Measurements from ENCODE around the gene GARNL3. TPM values are rescaled to one million over a fixed set of nuclear protein-coding genes. Genes with fewer than 3 reads are reported as not detected.

The GARNL3 gene
- total and polyA plus RNA-seq, 2 donors (not counting 3 experiments of a cell fraction or from before 2014, with no cell fraction given): 1.4 to 8.3 TPM

DNA sequence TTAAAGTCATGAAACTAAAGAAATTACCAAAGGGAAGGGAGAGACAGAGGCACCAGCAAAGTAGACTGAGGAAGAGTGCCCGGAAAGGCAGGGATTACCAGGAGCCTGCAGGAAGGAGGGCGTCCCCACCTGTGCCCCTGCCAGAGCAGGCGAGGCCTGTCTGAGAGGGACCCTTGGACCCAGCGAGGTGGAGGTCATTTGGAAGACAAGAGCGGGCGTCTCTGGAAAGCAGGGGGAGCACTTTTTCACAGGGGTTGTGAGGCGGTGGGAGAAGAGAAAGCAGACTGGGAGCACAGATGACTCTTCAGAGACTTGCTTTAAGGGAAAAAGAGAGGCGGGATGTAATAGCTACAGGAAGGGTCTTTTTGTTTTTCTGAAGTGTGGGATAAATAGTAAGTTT, 104.9 kb downstream of the GARNL3 start:
- H3K9me3 ChIP-seq (replicated peaks; ENCODE audit: control insufficient read depth, insufficient read depth, low read length): no peaks in the 10 kb centered on the region
- dilution Hi-C loops (cut with MboI; ENCODE audit: extremely low pct_ligation_motif_present, low sequenced_read_pairs): no loop called here
- DNase-seq (ENCODE audit: low read depth, low spot score): no peak
- no peak for FAIRE-seq
- TF ChIP-seq POLR2AphosphoS5 (IDR thresholded peaks at IDR 0.05; ENCODE audit: insufficient read depth, low read depth, low read length) (no peak), GATA2 (IDR thresholded peaks at IDR 0.05; ENCODE audit: insufficient read depth, insufficient read length, low read depth, low read length) (no peak), POLR2A (IDR thresholded peaks at IDR 0.05; ENCODE audit: low read depth, low read length) (no peak), FOS (IDR thresholded peaks at IDR 0.05; ENCODE audit: borderline replicate concordance, insufficient read depth, low read length) (no peak), CTCF (IDR thresholded peaks at IDR 0.05; ENCODE audit: extremely low read depth in 1 of 2, insufficient read depth in 1 of 2, low read depth in 1 of 2, low read length in 2 of 2) (no peak), JUN (IDR thresholded peaks at IDR 0.05; ENCODE audit: borderline replicate concordance, insufficient read depth, insufficient read length, low read depth) (no peak), MYC (IDR thresholded peaks at IDR 0.05; ENCODE audit: low read depth, low read length) (no peak), EZH2 (IDR thresholded peaks at IDR 0.05; ENCODE audit: borderline replicate concordance, low read depth, low read length, severe bottlenecking) (no peak)
- TF ChIP-seq, protein P1, sequence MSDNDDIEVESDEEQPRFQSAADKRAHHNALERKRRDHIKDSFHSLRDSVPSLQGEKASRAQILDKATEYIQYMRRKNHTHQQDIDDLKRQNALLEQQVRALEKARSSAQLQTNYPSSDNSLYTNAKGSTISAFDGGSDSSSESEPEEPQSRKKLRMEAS (IDR thresholded peaks at IDR 0.05; ENCODE audit: insufficient read depth, insufficient read length): no peak
- H3K27ac ChIP-seq (ENCODE audit: insufficient read depth, low read depth, low read length): no peak overlapping the region
- no peak overlapping the region for H3K4me2 ChIP-seq (ENCODE audit: insufficient read depth, low read length)
- intact Hi-C loops (cut with micrococcal nuclease): no loop called here
- POLR2A ChIA-PET: no interaction called here
- CTCF ChIA-PET: interaction anchor here (1.2 to 2.3 kb wide), 3 partner anchors 9 to 27 kb away, joined by 3 to 7 read pairs (median 4); partner anchors contain the start of gene SLC2A8
- no peaks in the 10 kb centered on the region for H4K20me1 ChIP-seq (replicated peaks; ENCODE audit: control insufficient read depth, extremely low read depth, insufficient read depth, low read length)
- H3K27me3 ChIP-seq (ENCODE audit: control insufficient read depth in 2 of 2, insufficient read depth in 2 of 2, low read length in 2 of 2): no peaks in the 10 kb centered on the region
- no TSS peak for BruUV-seq (replicated peaks)
- H3K9me1 ChIP-seq (replicated peaks; ENCODE audit: control insufficient read depth, extremely low read depth, insufficient read depth, low read length): no peaks in the 10 kb centered on the region
- H3K4me1 ChIP-seq (ENCODE audit: control insufficient read depth, extremely low read depth, insufficient read depth, low read length): no peaks in the 10 kb centered on the region
- H3K9ac ChIP-seq (replicated peaks; ENCODE audit: extremely low read depth, insufficient read depth, low read length): no peak overlapping the region
- H3K79me2 ChIP-seq (ENCODE audit: control insufficient read depth, insufficient read depth, low read length): no peaks in the 10 kb centered on the region
- H3K36me3 ChIP-seq (ENCODE audit: control insufficient read depth in 2 of 2, extremely low read depth in 1 of 2, insufficient read depth in 2 of 2, low read length in 2 of 2): no peaks in the 10 kb centered on the region
- H3K4me3 ChIP-seq (replicated peaks in 1 of 3; ENCODE audit: insufficient read depth in 1 of 3, low read depth in 1 of 3, low read length in 3 of 3): no peak overlapping the region
- no peak overlapping the region for H2AFZ ChIP-seq (ENCODE audit: low read depth, low read length)
